OCI-LY7 (cell line): ENCODE data around the gene OR2V1.

Experiments used
- CTCF ChIP-seq: fragments of 200-600 bp; sonication (generic); conservative IDR thresholded peaks from 2 replicates; pipeline ENCODE4 v1.5.1; 2014; ENCODE audit warnings: mild to moderate bottlenecking, antibody characterized with exemption, low read length, moderate library complexity, mixed read lengths
- EZH2phosphoT487 ChIP-seq: fragments of 200-600 bp; sonication (generic); IDR thresholded peaks from 2 replicates; pipeline ENCODE4 v1.6.1; 2018; ENCODE audit warnings: low read depth, borderline replicate concordance, mild to moderate bottlenecking, mixed run types, antibody characterized with exemption, low read length, moderate library complexity, mixed read lengths

- no peak for TF ChIP-seq CTCF
- TF ChIP-seq EZH2phosphoT487: no peak
Observed at GRCh38 chr5:181119105-181119504, 11.9 kb downstream of the OR2V1 start.
